HG02759 (cell line): ENCODE results near the gene MED8.
"Not testable (repeated sequence)": the region's sequence is repeated elsewhere in the genome, so short reads cannot be mapped to it uniquely, and the experiment has no call there.

Experiments
- ATAC-seq: cut with Tn5 transposase; IDR thresholded peaks from one replicate; pipeline ENCODE4 v1.9.1; 2021; ENCODE audit warnings: mild to moderate bottlenecking, moderate library complexity; ENCODE audit not compliant: unreplicated experiment

MED8 gene

DNA sequence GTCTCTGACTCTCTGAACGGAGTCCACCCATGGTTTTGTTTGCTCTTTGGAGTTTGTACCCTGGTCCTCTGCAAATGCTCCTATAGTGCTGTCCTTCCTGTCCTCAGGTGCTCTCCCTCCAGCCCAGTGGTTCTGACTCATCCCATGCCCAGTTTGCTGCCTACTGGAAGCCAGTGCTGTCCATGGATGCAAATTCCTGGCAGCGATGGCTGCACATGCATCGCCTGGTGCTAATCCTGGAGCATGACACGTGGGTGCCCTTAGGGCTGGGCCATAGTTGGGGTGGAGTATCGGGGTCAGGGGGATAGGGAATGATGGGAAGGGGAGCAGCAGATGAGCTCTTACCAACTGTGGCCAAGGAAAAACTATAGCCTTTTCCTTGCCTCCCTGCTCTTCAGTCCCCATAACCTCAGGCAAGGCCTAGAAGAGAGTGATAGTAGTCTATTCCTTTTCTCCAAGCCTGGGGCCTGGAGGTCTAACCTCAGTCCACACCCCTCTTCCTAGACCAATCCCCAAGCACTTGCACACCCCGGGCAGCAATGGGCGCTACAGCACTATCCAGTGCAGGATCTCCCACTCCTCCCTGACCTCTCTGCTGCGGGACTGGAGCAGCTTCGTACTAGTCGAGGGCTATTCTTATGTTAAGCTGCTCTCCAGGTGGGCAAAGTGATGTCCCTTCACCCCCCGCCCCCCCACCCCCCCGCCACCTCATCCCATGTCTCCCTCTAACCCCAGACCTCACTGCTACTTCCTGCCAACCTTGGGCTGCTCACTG lies 32.6 kb upstream of the MED8 start:
- no peak for ATAC-seq

DNA sequence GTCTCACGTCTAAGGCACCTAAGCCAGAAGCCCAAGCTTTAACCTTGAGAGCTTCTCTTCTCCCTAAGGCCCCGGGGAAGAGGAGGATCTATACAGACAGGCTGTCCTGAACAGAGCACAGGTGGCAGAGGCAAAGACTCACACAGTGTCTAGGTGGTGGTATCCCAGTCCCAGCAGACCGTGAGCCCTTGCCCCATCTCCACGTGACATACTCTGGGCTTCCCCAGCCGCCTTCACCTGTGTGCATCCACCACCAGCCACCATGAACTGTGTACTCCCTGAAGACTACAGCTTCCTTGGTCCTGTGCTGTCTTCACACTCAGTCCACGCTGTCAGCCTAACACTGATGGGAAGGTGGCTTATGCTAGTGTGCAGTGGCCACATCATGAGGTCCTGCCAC lies 31.8 kb upstream of the MED8 start:
- ATAC-seq: no peak

DNA sequence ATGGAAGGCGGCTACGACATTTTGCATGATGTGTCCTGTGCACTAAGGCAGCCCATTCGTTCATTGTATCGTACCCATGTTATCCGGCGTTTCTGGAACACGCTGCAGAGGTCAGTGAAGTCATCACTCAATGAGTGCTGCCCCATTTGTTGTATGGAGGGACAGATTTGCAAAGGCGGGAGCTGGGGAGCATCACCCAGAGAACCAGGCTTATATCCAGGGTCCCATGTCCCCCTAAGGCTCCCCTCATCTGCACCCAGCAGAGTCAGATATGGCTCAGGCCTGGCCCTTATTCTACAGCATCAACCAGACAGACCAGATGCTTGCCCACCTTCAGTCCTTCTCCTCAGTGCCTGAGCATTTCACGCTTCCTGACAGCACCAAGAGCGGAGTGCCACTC lies 31.3 kb upstream of the MED8 start:
- ATAC-seq: no peak

DNA sequence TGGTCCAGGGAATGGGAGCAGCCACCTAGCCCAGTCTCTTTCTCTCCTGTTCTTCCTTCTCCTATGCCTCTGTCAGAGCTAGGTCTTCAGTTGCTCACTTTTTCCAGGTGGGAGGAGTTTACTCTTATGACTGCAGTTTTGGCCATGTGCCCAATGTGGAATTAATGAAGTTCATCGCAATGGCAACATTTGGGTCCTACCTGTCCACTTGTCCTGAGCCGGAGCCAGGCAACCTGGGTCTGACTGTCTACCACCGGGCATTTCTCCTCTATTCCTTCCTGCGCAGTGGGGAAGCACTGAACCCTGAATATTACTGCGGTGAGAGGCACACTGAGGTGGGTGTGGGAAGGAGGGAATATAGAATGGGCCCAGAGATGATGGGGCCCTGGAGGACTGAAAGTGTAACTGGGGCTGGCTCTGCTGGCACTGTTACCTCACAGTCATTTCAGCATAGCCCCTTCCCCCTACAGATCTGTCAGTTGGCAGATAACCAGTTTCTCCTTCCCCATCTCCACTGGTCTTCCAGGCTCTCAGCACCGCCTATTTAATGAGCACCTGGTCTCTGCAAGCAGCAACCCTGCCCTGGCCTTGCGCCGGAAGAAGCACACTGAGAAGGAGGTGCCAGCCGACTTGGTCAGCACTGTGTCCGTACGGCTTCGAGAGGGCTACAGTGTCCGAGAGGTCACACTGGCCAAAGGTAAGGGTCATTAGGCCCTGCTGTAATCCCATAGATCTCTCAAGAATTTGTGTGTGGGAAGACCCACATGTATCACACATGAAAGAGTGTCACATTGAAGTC lies 30.2 kb upstream of the MED8 start:
- ATAC-seq: no peak

DNA sequence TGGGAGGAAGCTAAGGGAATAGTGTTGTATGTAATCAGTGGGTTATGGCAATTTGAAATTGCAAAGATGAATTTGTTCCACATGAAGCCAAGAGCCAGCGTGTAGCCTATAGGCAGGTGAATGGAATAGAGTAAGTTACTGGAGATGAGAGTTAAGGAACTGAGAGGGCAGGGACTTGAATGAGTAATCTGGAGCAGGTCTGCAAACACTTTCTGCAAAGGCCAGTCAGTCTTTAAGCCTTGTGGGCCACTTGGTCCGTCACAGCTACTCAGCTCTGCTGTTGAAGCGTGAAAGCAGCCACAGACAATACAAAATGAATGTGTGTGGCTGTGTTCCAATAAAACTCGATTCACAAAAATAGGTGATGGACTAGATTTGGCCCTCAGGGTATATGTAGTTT lies 29.3 kb upstream of the MED8 start:
- ATAC-seq: peak; percentile 53

DNA sequence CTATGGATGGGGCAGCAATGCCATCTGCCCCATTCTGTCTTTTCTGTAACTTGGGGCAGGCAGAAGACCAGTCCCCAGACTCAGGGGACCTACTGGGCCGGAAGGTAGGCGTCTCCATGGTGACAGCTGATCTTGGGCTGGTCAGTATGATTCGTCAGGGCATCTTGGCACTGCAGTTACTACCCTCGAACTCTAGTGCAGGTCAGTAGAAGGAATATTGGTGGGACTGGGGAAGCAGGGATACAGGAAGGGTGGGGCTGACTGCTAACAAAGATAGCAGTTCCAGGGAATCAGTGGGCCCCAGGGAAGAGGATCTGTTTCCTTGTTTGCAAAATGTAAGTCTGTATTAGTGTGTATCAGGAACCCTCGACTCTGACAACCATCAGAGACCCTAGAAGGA lies 26.3 kb upstream of the MED8 start:
- no peak for ATAC-seq

DNA sequence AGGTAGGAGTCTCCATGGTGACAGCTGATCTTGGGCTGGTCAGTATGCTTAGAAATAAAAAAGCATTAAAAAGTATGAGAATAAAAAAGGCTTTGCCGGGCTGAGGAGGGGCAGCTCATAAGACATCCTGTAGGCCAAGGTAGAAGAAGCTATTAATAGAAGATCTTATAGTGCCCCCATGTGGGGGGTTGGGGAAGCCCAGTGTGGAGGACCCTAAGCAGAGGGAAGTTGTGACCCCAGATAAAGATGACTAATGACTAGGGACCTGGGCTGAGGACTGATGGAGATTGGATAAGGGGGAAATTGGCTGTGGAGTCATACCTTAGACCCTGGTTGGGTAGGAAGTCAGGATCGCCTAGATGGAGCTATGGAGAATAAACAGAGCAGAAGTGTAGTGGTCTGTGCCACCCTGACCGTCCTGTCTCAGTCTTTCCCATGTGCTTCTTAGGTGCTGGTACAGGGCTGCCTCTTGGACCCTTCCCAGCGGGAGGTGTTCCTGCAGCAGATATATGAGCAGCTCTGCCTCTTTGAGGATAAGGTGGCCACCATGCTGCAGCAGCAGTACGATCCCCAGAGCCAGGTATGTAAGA lies 25.1 kb upstream of the MED8 start:
- no peak for ATAC-seq

DNA sequence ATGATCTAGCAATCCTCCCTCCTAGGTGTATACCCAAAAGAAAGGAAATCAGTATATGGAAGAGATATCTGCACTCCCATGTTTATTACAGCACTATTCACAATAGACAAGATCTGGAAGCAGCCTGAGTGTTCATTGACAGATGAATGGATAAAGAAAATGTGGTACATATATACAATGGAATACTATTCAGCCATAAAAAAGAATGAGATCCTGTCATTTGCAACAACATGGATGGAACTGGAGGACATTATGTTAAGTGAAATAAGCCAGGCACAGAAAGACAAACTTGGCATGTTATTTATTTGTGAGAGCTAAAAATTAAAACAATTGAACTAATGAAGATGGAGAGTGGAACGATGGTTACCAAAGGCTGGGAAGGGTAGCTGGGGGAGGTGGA lies 23.8 kb upstream of the MED8 start:
- ATAC-seq: not testable (repeated sequence)

DNA sequence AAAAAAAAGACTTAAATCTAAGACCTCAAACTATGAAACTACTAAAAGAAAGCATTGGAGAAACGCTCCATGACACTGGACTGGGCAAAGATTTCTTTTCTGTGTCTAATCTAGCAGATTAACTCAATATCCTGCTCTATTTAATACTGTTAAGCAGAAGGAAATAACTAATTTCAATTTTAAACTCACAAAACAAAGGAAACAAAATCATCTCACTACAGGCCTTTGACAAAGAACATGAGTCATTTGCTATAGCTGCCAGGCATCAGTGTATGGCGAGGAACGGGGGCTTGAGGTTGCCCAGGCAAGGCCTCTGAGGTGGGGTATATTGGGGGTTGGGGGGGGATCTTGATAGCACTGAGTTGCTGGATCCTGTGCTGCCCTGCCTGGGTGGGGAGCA lies 21.0 kb upstream of the MED8 start:
- ATAC-seq: no peak

DNA sequence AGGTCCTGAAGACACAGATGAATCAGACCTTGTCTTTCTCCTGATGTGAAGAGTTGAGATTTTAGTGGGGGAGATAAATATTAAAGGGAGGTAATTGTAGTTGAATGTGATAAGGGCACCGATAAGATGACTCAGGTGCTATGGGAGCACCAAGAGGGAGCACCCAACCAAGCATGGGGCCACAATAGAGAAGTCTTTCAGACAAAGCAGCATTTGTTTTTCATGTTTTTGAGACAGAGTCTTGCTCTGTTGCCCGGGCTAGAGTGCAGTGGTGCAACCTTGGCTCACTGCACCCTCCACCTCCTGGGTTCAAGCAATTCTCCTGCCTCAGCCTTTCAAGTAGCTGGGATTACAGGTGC lies 16.3 kb upstream of the MED8 start:
- no peak for ATAC-seq

DNA sequence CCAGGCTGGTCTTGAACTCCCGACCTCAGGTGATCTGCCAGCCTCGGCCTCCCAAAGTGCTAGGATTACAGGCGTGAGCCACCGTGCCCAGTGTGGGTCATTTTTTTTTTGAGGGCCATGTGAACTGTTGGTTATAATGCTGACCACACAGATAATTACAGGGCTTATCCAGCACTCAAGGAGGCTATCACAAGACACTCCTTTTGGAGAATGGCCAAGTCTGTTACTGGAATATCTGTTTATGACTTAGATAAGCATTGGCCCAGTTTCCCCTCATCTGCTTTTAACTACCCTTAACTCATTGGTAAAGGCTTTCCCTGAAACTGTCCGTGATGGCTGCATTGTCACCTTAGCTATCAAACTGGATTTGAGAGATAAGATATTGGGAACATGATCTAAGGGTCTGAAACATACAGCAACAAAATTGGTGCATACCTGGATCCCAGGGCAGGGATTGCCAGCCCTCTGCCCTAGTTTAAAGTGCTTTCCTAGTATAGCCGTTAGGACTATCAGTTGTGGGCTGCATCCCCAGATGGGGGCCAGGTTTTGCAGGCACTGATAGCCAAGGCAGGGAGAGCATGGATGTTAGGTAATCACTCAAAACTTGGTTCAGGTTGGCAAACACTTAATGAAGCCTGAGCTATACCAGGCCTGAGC lies 15.7 kb upstream of the MED8 start:
- ATAC-seq: no peak

DNA sequence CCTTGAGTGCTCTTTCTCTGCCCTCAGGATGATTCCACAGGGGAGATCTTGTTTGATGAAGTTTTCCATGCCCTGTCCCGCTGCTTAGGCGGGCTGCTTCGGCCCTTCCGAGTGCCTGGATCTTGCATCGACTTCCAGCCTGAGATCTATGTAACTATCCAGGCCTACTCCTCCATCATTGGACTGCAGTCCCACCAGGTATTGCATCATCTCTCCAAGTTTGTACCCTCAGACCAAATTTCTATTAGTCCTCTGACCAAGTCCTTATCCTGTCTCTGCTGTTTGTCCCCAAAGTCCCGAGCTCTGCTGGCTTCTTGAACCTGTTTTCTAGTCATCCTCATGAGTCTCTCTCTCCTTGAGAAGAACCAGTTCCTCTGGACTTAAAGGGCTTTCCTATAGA lies 14.8 kb upstream of the MED8 start:
- ATAC-seq: no peak

DNA sequence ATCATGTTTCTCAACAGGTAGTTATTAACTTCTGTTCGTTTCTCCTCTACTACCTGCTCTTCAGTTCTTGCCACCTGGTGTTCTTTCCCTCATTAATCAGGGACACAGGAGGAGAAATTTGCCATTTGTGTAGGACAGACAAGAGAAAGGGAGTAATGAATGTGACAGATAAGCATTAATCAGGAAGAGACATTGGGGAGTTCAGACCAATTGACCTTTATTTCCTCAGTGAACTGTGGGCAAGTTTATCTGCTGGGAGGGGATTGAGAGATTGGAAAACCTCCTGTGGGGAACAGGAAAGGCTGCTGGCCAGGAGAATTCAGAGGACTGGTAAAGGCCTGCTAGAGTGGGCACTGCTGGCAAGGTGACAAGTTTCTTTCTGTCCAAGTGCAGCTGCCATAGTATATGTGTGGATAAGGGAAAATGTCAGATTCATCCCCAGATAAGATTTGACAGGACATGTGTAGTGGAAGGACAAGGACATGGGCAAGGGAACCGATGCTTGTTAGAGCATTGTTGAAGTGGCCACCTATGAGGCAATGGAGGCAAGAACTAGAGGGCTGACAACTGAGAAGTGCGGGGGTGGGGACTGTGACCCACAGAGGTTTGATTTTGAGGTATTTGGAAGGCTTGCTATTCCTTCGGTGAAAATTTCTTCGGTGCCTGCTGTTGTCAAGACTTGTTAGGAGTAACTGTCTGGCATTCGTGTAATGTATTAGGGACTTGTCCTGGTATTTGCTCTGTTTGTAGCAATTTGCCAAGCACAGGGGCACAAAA lies 12.7 kb upstream of the MED8 start:
- ATAC-seq: no peak

DNA sequence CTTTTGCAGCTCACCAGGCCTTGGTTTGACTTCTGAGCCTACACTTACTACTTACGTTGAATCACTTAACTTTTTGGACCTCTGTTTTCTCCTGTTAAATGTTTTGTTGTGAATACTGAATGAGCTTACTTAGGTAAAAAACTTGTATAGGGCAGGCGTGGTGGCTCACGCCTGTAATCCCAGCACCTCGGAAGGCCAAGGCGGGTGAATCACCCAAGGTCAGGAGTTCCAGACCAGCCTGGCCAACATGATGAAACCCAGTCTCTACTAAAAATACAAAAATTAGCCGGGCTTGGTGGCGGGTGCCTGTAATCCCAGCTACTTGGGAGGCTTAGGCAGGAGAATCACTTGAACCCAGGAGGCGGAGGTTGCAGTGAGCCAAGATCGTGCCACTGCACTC lies 10.8 kb upstream of the MED8 start:
- not testable (repeated sequence) for ATAC-seq

DNA sequence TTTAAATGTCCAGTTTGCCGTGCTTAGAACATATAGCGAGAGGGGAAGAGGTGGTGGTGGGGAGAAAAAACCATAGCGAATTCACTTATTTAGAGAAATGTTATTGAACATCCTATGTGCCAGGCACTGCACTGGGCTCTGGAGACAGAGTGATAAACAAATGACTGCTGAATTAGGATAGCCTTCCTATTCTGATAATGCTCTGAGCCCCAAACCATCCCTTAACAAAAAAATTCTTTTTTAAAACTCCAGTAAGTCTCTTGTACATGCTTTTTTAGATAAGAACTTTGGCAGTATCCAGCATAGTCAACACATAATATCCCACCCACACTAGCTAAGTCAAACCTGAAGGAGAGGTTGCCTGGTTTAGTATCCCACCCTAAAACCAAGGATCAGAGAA lies 8.6 kb upstream of the MED8 start:
- no peak for ATAC-seq

DNA sequence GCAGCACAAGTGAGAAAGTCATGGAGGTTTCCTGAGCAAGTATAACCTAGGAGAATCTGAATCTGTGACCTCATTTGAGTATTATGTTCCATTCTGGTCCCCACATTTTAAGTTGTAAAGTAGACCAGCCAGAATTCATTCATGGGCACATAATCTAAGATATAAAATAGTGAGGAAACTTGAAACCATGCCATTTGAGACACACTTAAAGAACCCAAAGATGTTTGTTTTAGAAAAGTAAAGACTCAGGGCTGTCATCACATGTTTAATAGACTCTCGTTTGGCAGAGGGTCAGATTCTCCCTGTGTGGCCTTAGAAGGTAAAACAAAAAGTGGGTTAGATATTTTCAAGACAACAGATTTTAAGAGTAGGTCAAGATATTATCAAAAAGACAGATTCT lies 6.5 kb upstream of the MED8 start:
- no peak for ATAC-seq

DNA sequence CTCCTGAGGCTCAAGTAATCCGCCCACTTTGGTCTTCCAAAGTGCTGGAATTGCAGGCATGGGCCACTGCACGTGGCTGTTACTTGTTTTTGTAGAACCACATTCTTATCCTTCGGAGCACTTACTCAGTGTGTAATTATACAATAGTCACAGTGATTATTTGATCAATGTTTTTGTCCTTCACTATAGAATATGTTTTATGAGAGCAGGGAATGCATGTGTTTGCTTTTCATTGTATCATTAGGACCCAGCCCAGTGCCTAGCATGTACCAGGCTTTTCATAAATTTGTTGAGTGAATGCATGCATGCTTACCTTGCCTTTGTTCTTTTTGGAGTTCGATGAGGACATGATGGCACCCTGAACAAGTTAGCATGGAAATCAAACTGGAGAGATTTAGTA lies 5.9 kb upstream of the MED8 start:
- ATAC-seq: no peak

DNA sequence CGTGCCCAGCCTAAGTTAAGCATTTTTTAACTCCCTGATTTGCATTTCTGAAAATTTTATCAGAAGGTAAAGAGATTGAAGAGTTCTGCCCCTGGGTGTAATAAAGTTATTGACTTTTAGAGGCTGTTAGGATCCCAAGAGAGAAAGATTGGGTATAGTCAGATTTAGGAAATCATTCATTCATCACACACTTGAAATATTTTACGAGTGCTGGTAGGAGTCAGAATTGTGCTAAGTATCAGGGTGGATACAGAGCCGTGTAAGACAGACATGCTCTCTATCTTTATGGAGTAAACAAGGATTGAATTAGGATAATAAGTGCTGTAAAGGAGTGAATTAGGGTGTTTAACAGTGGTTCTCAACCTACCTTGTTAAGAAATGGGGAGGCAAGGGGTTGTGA lies 3.1 kb upstream of the MED8 start:
- no peak for ATAC-seq

DNA sequence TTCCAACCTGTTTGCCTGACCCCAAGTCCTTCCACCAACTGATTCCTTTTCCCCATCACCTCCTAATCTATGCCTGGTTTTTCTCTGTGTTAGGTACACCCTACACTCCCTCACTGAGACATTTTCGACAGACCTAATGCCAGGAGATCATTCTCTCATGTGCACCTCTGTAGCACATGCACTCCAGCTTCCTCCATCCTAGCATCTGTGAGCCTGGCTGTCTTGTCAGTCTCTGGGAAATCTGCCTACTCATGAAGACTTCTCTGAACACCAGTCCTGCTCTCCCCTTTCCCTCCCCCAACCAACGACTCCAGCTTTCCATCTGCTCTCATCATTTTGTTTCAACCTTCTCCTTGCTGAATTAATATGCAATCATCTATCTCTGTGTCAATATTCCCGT lies 987 bp downstream of the MED8 start:
- ATAC-seq: no peak

DNA sequence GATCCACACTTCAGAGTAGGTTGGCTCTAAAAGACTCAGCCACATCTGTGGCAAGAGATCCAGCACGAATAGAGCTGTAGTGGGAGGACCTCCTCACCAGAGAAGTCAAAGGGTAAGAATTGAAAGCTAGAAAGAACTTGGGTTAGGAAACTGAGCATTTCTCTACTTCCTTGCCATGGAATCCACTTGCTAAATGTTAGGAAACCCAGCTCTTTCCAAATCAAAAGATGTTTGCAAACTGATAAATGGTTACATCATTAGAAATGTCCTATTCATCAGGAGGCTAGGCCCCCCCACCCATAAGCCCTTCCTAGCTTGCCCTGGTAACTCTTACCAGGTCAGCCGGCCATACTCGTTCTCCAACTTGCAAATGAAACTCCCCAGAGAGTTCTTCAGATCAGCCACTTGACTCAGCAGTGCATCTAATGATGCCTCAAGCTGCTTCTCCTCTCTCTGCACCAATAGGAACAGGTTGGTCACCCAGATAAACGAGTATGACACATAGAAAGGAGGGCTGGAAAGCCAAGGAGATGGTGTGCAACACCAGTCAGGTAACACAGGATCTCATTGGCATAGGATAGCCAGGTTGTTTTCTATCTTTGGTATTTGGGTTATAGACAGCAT lies 1.5 kb downstream of the MED8 start:
- no peak for ATAC-seq

DNA sequence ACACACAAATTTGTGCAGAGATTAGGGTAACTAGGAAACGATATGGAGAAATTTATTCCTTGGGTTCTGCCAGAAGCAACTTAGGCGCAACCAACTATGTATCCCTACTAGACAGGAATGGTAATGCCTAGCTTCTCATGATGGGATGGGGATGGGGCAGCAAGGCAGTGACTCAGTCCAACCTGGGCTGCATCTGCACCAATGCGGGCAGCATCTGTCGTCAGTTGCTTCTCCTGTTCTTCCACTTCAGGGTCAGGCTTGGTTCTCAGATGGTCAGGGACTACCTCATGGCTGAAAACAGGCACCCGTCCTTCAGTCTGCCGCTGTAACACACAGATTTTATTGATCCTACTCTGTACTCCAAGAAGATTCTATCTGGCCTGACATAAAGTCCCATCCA lies 2.9 kb downstream of the MED8 start:
- no peak for ATAC-seq
